Stimulated activated CD4-positive, alpha-beta T cell treated with anti-CD3 and anti-CD28 coated beads, TNF-alpha, amount 100 ng/mL, for 24 hours (primary cell): Measurements from ENCODE around the gene DOCK11.
"Not testable (repeated sequence)": the region's sequence is repeated elsewhere in the genome, so short reads cannot be mapped to it uniquely, and the experiment has no call there.

Source experiments
- DNase-seq, 3 experiments: peaks; one replicate each; pipeline ENCODE4 v3.0.0-alpha.2; 2020; ENCODE audit warnings: low read depth in 3 of 3

DOCK11 gene

GRCh38 chrX:118495061-118495921 lies at the start of gene DOCK11:
TSS of gene DOCK11 (plus strand) at chrX:118495815. CDS start at chrX:118495972, 157 bp downstream.
- peak; percentile 54 to 77 (median 58) for DNase-seq

GRCh38 chrX:118448273-118448783 lies 47.3 kb upstream of the DOCK11 start:
- no peak for DNase-seq

GRCh38 chrX:118455013-118455412 lies 40.6 kb upstream of the DOCK11 start:
- DNase-seq = no peak

GRCh38 chrX:118459494-118459893 lies 36.1 kb upstream of the DOCK11 start:
- no peak for DNase-seq

GRCh38 chrX:118464501-118464900 lies 31.1 kb upstream of the DOCK11 start:
- no peak for DNase-seq

- DNase-seq = no peak
Observed at GRCh38 chrX:118468122-118468521, 27.5 kb upstream of the DOCK11 start.

GRCh38 chrX:118470721-118471347 lies 24.8 kb upstream of the DOCK11 start:
- DNase-seq = not testable (repeated sequence)

GRCh38 chrX:118474586-118474985 lies 21.0 kb upstream of the DOCK11 start:
- DNase-seq = no peak

GRCh38 chrX:118475903-118476302 lies 19.7 kb upstream of the DOCK11 start:
- DNase-seq = no peak

- no peak for DNase-seq
Observed at GRCh38 chrX:118480172-118480571, 15.4 kb upstream of the DOCK11 start.

- DNase-seq = not testable (repeated sequence)
Observed at GRCh38 chrX:118482384-118482783, 13.2 kb upstream of the DOCK11 start.

GRCh38 chrX:118484216-118484903 lies 11.3 kb upstream of the DOCK11 start:
- no peak for DNase-seq

GRCh38 chrX:118486693-118487092 lies 8.9 kb upstream of the DOCK11 start:
- DNase-seq = not testable (repeated sequence)

GRCh38 chrX:118493016-118493415 lies 2.6 kb upstream of the DOCK11 start:
- no peak for DNase-seq

- DNase-seq = no peak
Observed at GRCh38 chrX:118493653-118494297, 1.8 kb upstream of the DOCK11 start.

GRCh38 chrX:118495958-118496762 lies 545 bp downstream of the DOCK11 start:
- peak; percentile 43 to 64 (median 44) for DNase-seq

GRCh38 chrX:118496763-118497079 lies 1.1 kb downstream of the DOCK11 start:
- DNase-seq = no peak

- no peak for DNase-seq
Observed at GRCh38 chrX:118497180-118497818, 1.7 kb downstream of the DOCK11 start.

- no peak for DNase-seq
Observed at GRCh38 chrX:118498351-118498750, 2.7 kb downstream of the DOCK11 start.

GRCh38 chrX:118498755-118499154 lies 3.1 kb downstream of the DOCK11 start:
- DNase-seq = no peak

- DNase-seq = no peak
Observed at GRCh38 chrX:118499295-118499694, 3.7 kb downstream of the DOCK11 start.
